H9 (cell line): Measurements from ENCODE around the gene POMT2. TPM values are rescaled to one million over a fixed set of nuclear protein-coding genes. Genes with fewer than 3 reads are reported as not detected.

ENCODE experiments used
- DNase-seq: peaks from one replicate; pipeline ENCODE4 v3.0.0-alpha.2; 2017
- H2AFZ ChIP-seq: one replicate; pipeline ENCODE4 v1.6.1; 2013; ENCODE audit warnings: mild to moderate bottlenecking, low read length, control low read depth, moderate library complexity
- H2AK5ac ChIP-seq: 2 replicates; pipeline ENCODE4 v1.6.1; 2013; ENCODE audit warnings: low read length, control low read depth, mixed read lengths; ENCODE audit not compliant: insufficient read length
- H2BK120ac ChIP-seq: one replicate; pipeline ENCODE4 v1.6.1; 2013; ENCODE audit warnings: low read depth, mild to moderate bottlenecking, low read length, control low read depth, inconsistent platforms; ENCODE audit not compliant: poor library complexity, severe bottlenecking
- H2BK12ac ChIP-seq: 2 replicates; pipeline ENCODE4 v1.6.1; 2013; ENCODE audit warnings: low read length, control low read depth, mixed read lengths, low read depth; ENCODE audit not compliant: insufficient read length
- H2BK15ac ChIP-seq: 2 replicates; pipeline ENCODE4 v1.6.1; 2013; ENCODE audit warnings: low read depth, low read length, control low read depth
- H2BK20ac ChIP-seq: one replicate; pipeline ENCODE4 v1.6.1; 2013; ENCODE audit warnings: low read depth, mild to moderate bottlenecking, low read length, control low read depth, inconsistent platforms; ENCODE audit not compliant: poor library complexity, severe bottlenecking
- H2BK5ac ChIP-seq: 2 replicates; pipeline ENCODE4 v1.6.1; 2013; ENCODE audit warnings: low read length, control low read depth, mixed read lengths; ENCODE audit not compliant: insufficient read length
- H3K14ac ChIP-seq: 2 replicates; pipeline ENCODE4 v1.6.1; 2013; ENCODE audit warnings: low read length, control low read depth; ENCODE audit not compliant: insufficient read depth
- H3K18ac ChIP-seq: 2 replicates; pipeline ENCODE4 v1.6.1; 2013; ENCODE audit warnings: low read depth, mild to moderate bottlenecking, mixed read lengths, low read length, control low read depth; ENCODE audit not compliant: insufficient read length
- H3K23ac ChIP-seq: 2 replicates; pipeline ENCODE4 v1.6.1; 2013; ENCODE audit warnings: low read length, control low read depth, mixed read lengths, low read depth; ENCODE audit not compliant: insufficient read length
- H3K23me2 ChIP-seq: 2 replicates; pipeline ENCODE4 v1.6.1; 2013; ENCODE audit warnings: low read depth, mild to moderate bottlenecking, mixed read lengths, low read length, control low read depth; ENCODE audit not compliant: insufficient read length, poor library complexity, severe bottlenecking
- H3K27ac ChIP-seq: 2 replicates; pipeline ENCODE4 v1.5.1; 2013; ENCODE audit warnings: low read length, control low read depth, mixed read lengths, low read depth; ENCODE audit not compliant: insufficient read length
- H3K27me3 ChIP-seq: 2 replicates; pipeline ENCODE4 v1.6.1; 2013; ENCODE audit warnings: low read length, control low read depth, inconsistent platforms; ENCODE audit not compliant: insufficient read depth
- H3K4ac ChIP-seq: 2 replicates; pipeline ENCODE4 v1.6.1; 2013; ENCODE audit warnings: low read depth, mild to moderate bottlenecking, control low read depth, inconsistent platforms, low read length, moderate library complexity
- H3K4me1 ChIP-seq: 2 replicates; pipeline ENCODE4 v1.6.1; 2013; ENCODE audit warnings: low read length, control low read depth, inconsistent platforms; ENCODE audit not compliant: insufficient read depth
- H3K4me2 ChIP-seq: 2 replicates; pipeline ENCODE4 v1.6.1; 2013; ENCODE audit warnings: low read length, control low read depth, mixed read lengths; ENCODE audit not compliant: insufficient read length, insufficient read depth
- H3K56ac ChIP-seq: 2 replicates; pipeline ENCODE4 v1.6.1; 2013; ENCODE audit warnings: low read depth, mild to moderate bottlenecking, mixed read lengths, low read length, control low read depth; ENCODE audit not compliant: insufficient read length
- H3K79me1 ChIP-seq: 2 replicates; pipeline ENCODE4 v1.6.1; 2013; ENCODE audit warnings: low read depth, mild to moderate bottlenecking, moderate library complexity, low read length, control low read depth, inconsistent platforms; ENCODE audit not compliant: insufficient read depth, poor library complexity, severe bottlenecking
- H3K79me2 ChIP-seq: 2 replicates; pipeline ENCODE4 v1.6.1; 2013; ENCODE audit warnings: low read length, control low read depth, inconsistent platforms; ENCODE audit not compliant: insufficient read depth
- H3K9ac ChIP-seq: 2 replicates; pipeline ENCODE4 v1.6.1; 2013; ENCODE audit warnings: low read length, control low read depth, mixed read lengths; ENCODE audit not compliant: insufficient read length; ENCODE audit errors: extremely low read depth
- H3K9me3 ChIP-seq: one replicate; pipeline ENCODE4 v1.6.1; 2013; ENCODE audit warnings: low read depth, low read length, inconsistent platforms; ENCODE audit not compliant: control insufficient read depth
- H3T11ph ChIP-seq: one replicate; pipeline ENCODE4 v1.6.1; 2013; ENCODE audit warnings: mild to moderate bottlenecking, low read length, control low read depth, inconsistent platforms
- H4K20me1 ChIP-seq: one replicate; pipeline ENCODE4 v1.6.1; 2013; ENCODE audit not compliant: control insufficient read depth, insufficient read length, insufficient read depth
- H4K5ac ChIP-seq: 2 replicates; pipeline ENCODE4 v1.6.1; 2013; ENCODE audit warnings: low read depth, mild to moderate bottlenecking, mixed read lengths, low read length, control low read depth; ENCODE audit not compliant: insufficient read length
- H4K8ac ChIP-seq: replicated peaks from 2 replicates; pipeline ENCODE4 v1.6.1; 2013; ENCODE audit warnings: low read length, control low read depth, mixed read lengths, low read depth; ENCODE audit not compliant: insufficient read length
- H4K91ac ChIP-seq: 2 replicates; pipeline ENCODE4 v1.6.1; 2013; ENCODE audit warnings: low read depth, mild to moderate bottlenecking, moderate library complexity, mixed read lengths, low read length, control low read depth; ENCODE audit not compliant: insufficient read length
- H3K27ac Mint-ChIP-seq, 3 experiments: 2 replicates in 2 of 3; 3 replicates in 1 of 3; pipeline ENCODE4 v1.8.0; 2020 to 2021; ENCODE audit warnings: mixed read lengths in 3 of 3, mild to moderate bottlenecking in 1 of 3, moderate library complexity in 1 of 3
- H3K27me3 Mint-ChIP-seq: 2 replicates; pipeline ENCODE4 v1.8.0; 2021; ENCODE audit warnings: low read depth, mild to moderate bottlenecking, moderate library complexity, mixed read lengths
- H3K36me3 Mint-ChIP-seq, 3 experiments: 2 replicates in 2 of 3; 3 replicates in 1 of 3; pipeline ENCODE4 v1.8.0; 2020 to 2021; ENCODE audit warnings: low read depth in 3 of 3, mixed read lengths in 3 of 3; ENCODE audit not compliant: insufficient read depth in 1 of 3
- H3K4me1 Mint-ChIP-seq, 2 experiments: 2 replicates each; pipeline ENCODE4 v1.8.0; 2020; ENCODE audit warnings: mixed read lengths in 2 of 2
- H3K4me3 Mint-ChIP-seq, 2 experiments: 2 replicates in 1 of 2; 3 replicates in 1 of 2; pipeline ENCODE4 v1.8.0; 2020 to 2021; ENCODE audit warnings: mild to moderate bottlenecking in 2 of 2, mixed read lengths in 2 of 2, moderate library complexity in 1 of 2
- H3K9me3 Mint-ChIP-seq, 2 experiments: 2 replicates in 1 of 2; 3 replicates in 1 of 2; pipeline ENCODE4 v1.8.0; 2020; ENCODE audit warnings: mild to moderate bottlenecking in 2 of 2, mixed read lengths in 2 of 2, moderate library complexity in 1 of 2
- WGBS: extraction: QIAGEN DNeasy Blood & Tissue Kit; methylation state at CpG from one replicate; pipeline ENCODE4 v1.1.7; 2013; ENCODE audit warnings: missing lambda C conversion rate, low lambda C conversion rate, mixed read lengths; ENCODE audit not compliant: insufficient read length; ENCODE audit errors: extremely low coverage; 5-methylcytosine and 5-hydroxymethylcytosine counted together
- total RNA-seq: library from RNA; stranded (reverse); gene quantifications from 2 replicates; pipeline ENCODE4 v1.2.1, GENCODE V29; 2021
- TF ChIP-seq, protein P1 (sequence below): fragments of 200-600 bp; sonication (generic); conservative IDR thresholded peaks from 3 replicates; pipeline ENCODE4 v1.8.0; 2021; ENCODE audit warnings: antibody characterized with exemption, mild to moderate bottlenecking

Gene POMT2
- total RNA-seq, 1 experiment from 2014 or later, result 25.2 TPM

DNA sequence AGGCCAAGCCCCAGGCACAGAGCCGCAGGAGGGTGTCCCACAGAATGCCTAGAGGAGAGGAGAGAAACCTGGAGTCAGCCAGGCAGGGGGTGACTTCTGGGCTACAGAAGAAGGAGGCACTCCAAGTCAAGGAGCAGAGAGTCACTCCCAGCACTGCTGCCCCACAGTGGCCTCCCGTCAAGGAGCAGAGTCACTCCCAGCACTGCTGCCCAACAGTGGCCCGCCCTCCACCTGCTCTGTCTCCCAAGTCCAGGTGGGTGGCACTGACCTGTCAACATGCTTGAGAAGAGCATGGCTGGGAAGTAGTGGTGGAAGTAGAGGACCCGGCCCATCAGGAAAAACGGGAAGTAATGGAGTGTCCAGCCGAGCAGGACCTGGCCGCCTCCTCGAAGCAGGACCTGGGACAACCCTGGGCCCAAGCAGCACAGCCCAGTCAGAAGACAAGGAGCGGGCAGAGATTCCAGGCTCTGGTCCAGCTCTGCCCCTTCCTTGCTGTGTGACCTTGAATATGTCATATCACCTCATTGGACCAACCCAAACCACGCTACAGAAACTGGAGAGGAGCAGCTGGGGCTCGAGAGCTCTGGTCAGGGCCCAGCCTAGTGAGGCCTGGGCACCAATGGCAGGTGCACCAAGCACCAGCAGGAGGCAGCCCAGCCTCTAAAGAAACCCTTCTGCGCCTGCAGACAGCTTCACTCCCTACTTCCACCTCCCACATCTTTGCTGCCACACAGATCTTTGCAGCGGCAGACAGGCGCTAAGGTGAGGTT is 42.0 kb downstream of the POMT2 start:
- Histone ChIP-seq H2BK15ac (no peak overlapping the region), H2BK20ac (no peak overlapping the region), H4K5ac (no peak overlapping the region), H4K91ac (no peak overlapping the region), H3K4me1 (no peaks in the 10 kb centered on the region), H3K9me3 (no peaks in the 10 kb centered on the region), H3K9ac (no peak overlapping the region), H4K20me1 (no peaks in the 10 kb centered on the region), H2BK120ac (no peak overlapping the region), H3K27ac (no peak overlapping the region), H3K79me2 (no peaks in the 10 kb centered on the region), H2AFZ (no peak overlapping the region), H3K4ac (no peak overlapping the region), H3K23me2 (no peaks in the 10 kb centered on the region), H3K56ac (no peak overlapping the region), H3K27me3 (no peaks in the 10 kb centered on the region), H3K79me1 (no peaks in the 10 kb centered on the region), H2BK5ac (no peak overlapping the region), H3K4me2 (no peak overlapping the region), H2BK12ac (no peak overlapping the region), H3K18ac (no peak overlapping the region), H3T11ph (no peak overlapping the region), H2AK5ac (no peak overlapping the region), H3K14ac (no peak overlapping the region), H3K23ac (no peak overlapping the region), H4K8ac (no peak overlapping the region)
- no peaks in the 10 kb centered on the region for H3K9me3 Mint-ChIP-seq
- TF ChIP-seq, protein P1, sequence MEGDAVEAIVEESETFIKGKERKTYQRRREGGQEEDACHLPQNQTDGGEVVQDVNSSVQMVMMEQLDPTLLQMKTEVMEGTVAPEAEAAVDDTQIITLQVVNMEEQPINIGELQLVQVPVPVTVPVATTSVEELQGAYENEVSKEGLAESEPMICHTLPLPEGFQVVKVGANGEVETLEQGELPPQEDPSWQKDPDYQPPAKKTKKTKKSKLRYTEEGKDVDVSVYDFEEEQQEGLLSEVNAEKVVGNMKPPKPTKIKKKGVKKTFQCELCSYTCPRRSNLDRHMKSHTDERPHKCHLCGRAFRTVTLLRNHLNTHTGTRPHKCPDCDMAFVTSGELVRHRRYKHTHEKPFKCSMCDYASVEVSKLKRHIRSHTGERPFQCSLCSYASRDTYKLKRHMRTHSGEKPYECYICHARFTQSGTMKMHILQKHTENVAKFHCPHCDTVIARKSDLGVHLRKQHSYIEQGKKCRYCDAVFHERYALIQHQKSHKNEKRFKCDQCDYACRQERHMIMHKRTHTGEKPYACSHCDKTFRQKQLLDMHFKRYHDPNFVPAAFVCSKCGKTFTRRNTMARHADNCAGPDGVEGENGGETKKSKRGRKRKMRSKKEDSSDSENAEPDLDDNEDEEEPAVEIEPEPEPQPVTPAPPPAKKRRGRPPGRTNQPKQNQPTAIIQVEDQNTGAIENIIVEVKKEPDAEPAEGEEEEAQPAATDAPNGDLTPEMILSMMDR, result peak; percentile 42; the same call in 2 of the 3 replicates
- peaks cover 4 to 9% of the 10 kb centered on the region in 2 experiments; a peak in 3 of 4 replicates for H3K4me1 Mint-ChIP-seq
- no peak overlapping the region for H3K4me3 Mint-ChIP-seq
- H3K36me3 Mint-ChIP-seq, result peaks cover 5 to 17% (median 8%) of the 10 kb centered on the region in 3 experiments; a peak in 6 of 7 replicates
- peaks cover under 1% of the 10 kb centered on the region for H3K27me3 Mint-ChIP-seq
- no peak overlapping the region; a peak in 1 of 7 replicates for H3K27ac Mint-ChIP-seq
- no peak for DNase-seq
- no CpG with 5 or more reads among the region's 14 CpGs for WGBS
